Fibroblast of lung (primary cell): ENCODE results near the gene SF3B1. TPM values are rescaled to one million over a fixed set of nuclear protein-coding genes. Genes with fewer than 3 reads are reported as not detected.
"Not testable (repeated sequence)": the region's sequence is repeated elsewhere in the genome, so short reads cannot be mapped to it uniquely, and the experiment has no call there.

Experiments
- DNase-seq, 2 donors: peaks; one replicate each; pipeline versions ENCODE4 v3.0.0 to v3.0.0-alpha.2; 2010; ENCODE audit warnings: low read depth in 2 of 2
- H2AFZ ChIP-seq: 2 replicates; pipeline ENCODE4 v1.5.1; 2012; ENCODE audit warnings: low read length, control low read depth, inconsistent platforms
- H3K27ac ChIP-seq: 2 replicates; pipeline ENCODE4 v1.5.1; 2011; ENCODE audit warnings: low read length, control low read depth; ENCODE audit not compliant: insufficient read depth
- H3K27me3 ChIP-seq: 2 replicates; pipeline ENCODE4 v1.5.1; 2011; ENCODE audit warnings: mild to moderate bottlenecking, low read length; ENCODE audit not compliant: control insufficient read depth, insufficient read depth
- H3K36me3 ChIP-seq: 2 replicates; pipeline ENCODE4 v1.5.1; 2011; ENCODE audit warnings: low read length; ENCODE audit not compliant: control insufficient read depth, insufficient read depth
- H3K4me1 ChIP-seq: 2 replicates; pipeline ENCODE4 v1.5.1; 2011; ENCODE audit warnings: low read length; ENCODE audit not compliant: control insufficient read depth, insufficient read depth; ENCODE audit errors: extremely low read depth
- H3K4me2 ChIP-seq: 2 replicates; pipeline ENCODE4 v1.5.1; 2011; ENCODE audit warnings: low read length, control low read depth; ENCODE audit not compliant: insufficient read depth; ENCODE audit errors: extremely low read depth
- H3K4me3 ChIP-seq, 4 experiments: fragments of 200-600 bp in 1 of 4; sonication (generic) in 1 of 4; replicated peaks in 1 of 4; 2 replicates each; pipeline ENCODE4 v1.5.1; 2011 to 2016; ENCODE audit warnings: low read length in 4 of 4, low read depth in 3 of 4, mild to moderate bottlenecking in 3 of 4, control low read depth in 2 of 4, inconsistent platforms in 1 of 4, mixed read lengths in 1 of 4; ENCODE audit not compliant: insufficient read depth in 1 of 4; ENCODE audit errors: control extremely low read depth in 1 of 4
- H3K79me2 ChIP-seq: 2 replicates; pipeline ENCODE4 v1.5.1; 2012; ENCODE audit warnings: mild to moderate bottlenecking, low read length, inconsistent platforms; ENCODE audit not compliant: control insufficient read depth, insufficient read depth
- H3K9ac ChIP-seq: 2 replicates; pipeline ENCODE4 v1.5.1; 2011; ENCODE audit warnings: mild to moderate bottlenecking, low read length, control low read depth; ENCODE audit not compliant: insufficient read depth
- H3K9me3 ChIP-seq: 2 replicates; pipeline ENCODE4 v1.5.1; 2012; ENCODE audit warnings: low read depth, low read length; ENCODE audit not compliant: control insufficient read depth, insufficient read depth
- H4K20me1 ChIP-seq: 2 replicates; pipeline ENCODE4 v1.5.1; 2011; ENCODE audit warnings: low read length; ENCODE audit not compliant: control insufficient read depth, insufficient read depth; ENCODE audit errors: extremely low read depth
- CTCF ChIP-seq, 2 donors: IDR thresholded peaks in 1 of 2; conservative IDR thresholded peaks in 1 of 2; 1 replicate in 1 of 2; 2 replicates in 1 of 2; pipeline ENCODE4 v1.5.1; 2011 to 2012; ENCODE audit warnings: low read length in 2 of 2, control low read depth in 1 of 2, inconsistent platforms in 1 of 2, low read depth in 1 of 2, mild to moderate bottlenecking in 1 of 2
- EZH2 ChIP-seq: IDR thresholded peaks from 2 replicates; pipeline ENCODE4 v1.5.1; 2012; ENCODE audit warnings: low read length, control low read depth, mild to moderate bottlenecking; ENCODE audit errors: missing control alignments
- polyA minus RNA-seq: library from RNA; depleted of rRNA, polyadenylated mRNA; stranded (reverse); fragments of >200 nt; gene quantifications from 2 replicates; pipeline ENCODE4 v1.2.3, GENCODE V29; 2011; ENCODE audit warnings: low replicate concordance
- polyA plus RNA-seq, 2 donors: library from polyadenylated mRNA; depleted of rRNA in 1 of 2; stranded (reverse) in 1 of 2; unstranded in 1 of 2; fragments of >200 nt; gene quantifications; 2 replicates each; pipeline ENCODE4 v1.2.1, GENCODE V29; 2011 to 2012; ENCODE audit warnings: missing spikeins in 1 of 2
- total RNA-seq: library from RNA; depleted of rRNA; stranded (reverse); fragments of >200 nt; gene quantifications from 2 replicates; pipeline ENCODE4 v1.2.1, GENCODE V29; 2014

Gene SF3B1
- total RNA-seq (152 and 195 TPM in 2 replicates), polyA plus RNA-seq (425 and 509 TPM in 2 replicates), polyA minus RNA-seq (120 and 143 TPM in 2 replicates)
- 163 and 191 TPM in 2 replicates for polyA plus RNA-seq (2012)

- H3K4me2 ChIP-seq: peak within 1 kb of the TSS; percentile 89
- peak within 1 kb of the TSS; percentile 93 for H3K9ac ChIP-seq
- H3K27me3 ChIP-seq: no peaks in the 10 kb centered on the region
- DNase-seq: peak; percentile 95 to 98
- H4K20me1 ChIP-seq: peaks cover 7% of the 10 kb centered on the region
- H3K4me1 ChIP-seq: peaks cover 4% of the 10 kb centered on the region
- peaks cover 51% of the 10 kb centered on the region for H3K79me2 ChIP-seq
- no peaks in the 10 kb centered on the region for H3K9me3 ChIP-seq
- H3K36me3 ChIP-seq: no peaks in the 10 kb centered on the region
- TF ChIP-seq EZH2 (no peak), CTCF (conservative IDR thresholded peaks at IDR 0.05 in 1 of 2, IDR thresholded peaks at IDR 0.05 in 1 of 2; ENCODE audit: low read depth in 1 of 2, low read length in 2 of 2) (no peak)
- H3K4me3 ChIP-seq: peak within 1 kb of the TSS; percentile 66 to 100 (median 88)
- peak within 1 kb of the TSS; percentile 86 for H2AFZ ChIP-seq
- H3K27ac ChIP-seq: peak within 1 kb of the TSS; percentile 93
Observed at GRCh38 chr2:197434541-197435513, at the start of gene SF3B1. SF3B1 (minus strand) TSS chr2:197435028; CDS start chr2:197434999, 29 bp downstream.

GRCh38 chr2:197484248-197484647 lies 49.4 kb upstream of the SF3B1 start:
- not testable (repeated sequence) for H4K20me1 ChIP-seq

GRCh38 chr2:197480165-197481036 lies 45.6 kb upstream of the SF3B1 start:
- Histone ChIP-seq H3K27ac (no peak overlapping the region), H3K36me3 (peaks cover 5% of the 10 kb centered on the region), H4K20me1 (no peaks in the 10 kb centered on the region)

More at GRCh38 chr2:197484248-197484647, 49.4 kb upstream of the SF3B1 start:
- not testable (repeated sequence) for H3K4me2 ChIP-seq, DNase-seq, H3K9ac ChIP-seq, H3K9me3 ChIP-seq, H3K27ac ChIP-seq, H2AFZ ChIP-seq, H3K4me1 ChIP-seq, H3K27me3 ChIP-seq, H3K36me3 ChIP-seq, H3K79me2 ChIP-seq, H3K4me3 ChIP-seq

More at GRCh38 chr2:197480165-197481036, 45.6 kb upstream of the SF3B1 start:
- no peaks in the 10 kb centered on the region for H3K79me2 ChIP-seq
- no peak overlapping the region for H3K9ac ChIP-seq
- H3K9me3 ChIP-seq: no peaks in the 10 kb centered on the region
- H3K27me3 ChIP-seq: no peaks in the 10 kb centered on the region
- no peak for DNase-seq
- H2AFZ ChIP-seq: no peak overlapping the region
- H3K4me1 ChIP-seq: no peaks in the 10 kb centered on the region
- H3K4me3 ChIP-seq: no peak overlapping the region
- H3K4me2 ChIP-seq: no peak overlapping the region
- TF ChIP-seq CTCF (conservative IDR thresholded peaks at IDR 0.05 in 1 of 2, IDR thresholded peaks at IDR 0.05 in 1 of 2; ENCODE audit: low read depth in 1 of 2, low read length in 2 of 2) (no peak), EZH2 (no peak)
